ENCODE data around the gene CNGB1. TPM values are rescaled to one million over a fixed set of nuclear protein-coding genes. Genes with fewer than 3 reads are reported as not detected.

Gene CNGB1
- total RNA-seq, 1 experiment from 2014 or later: not detected

- BruUV-seq (replicated peaks): no TSS peak
- H3K9me3 ChIP-seq: no peaks in the 10 kb centered on the region
- no peaks in the 10 kb centered on the region for H3K36me3 ChIP-seq (ENCODE audit: control insufficient read depth, insufficient read depth, low read length)
- no peaks in the 10 kb centered on the region for H3K4me1 ChIP-seq
- intact Hi-C loops (cut with micrococcal nuclease; ENCODE audit: unreplicated experiment): no loop called here
- no peaks in the 10 kb centered on the region for H3K27me3 ChIP-seq (replicated peaks; ENCODE audit: control insufficient read depth, insufficient read depth, low read length)
- Mint-ChIP-seq H3K27ac (ENCODE audit: unreplicated experiment) (no peak overlapping the region), H3K9me3 (ENCODE audit: unreplicated experiment) (no peaks in the 10 kb centered on the region), H3K27me3 (ENCODE audit: insufficient read depth, unreplicated experiment) (no peaks in the 10 kb centered on the region), H3K4me3 (ENCODE audit: unreplicated experiment) (no peak overlapping the region), H3K4me1 (ENCODE audit: low read depth, unreplicated experiment) (no peaks in the 10 kb centered on the region), H3K36me3 (ENCODE audit: insufficient read depth, unreplicated experiment) (no peaks in the 10 kb centered on the region)
- CTCF ChIA-PET: no interaction called here
- DNase-seq: no peak
- POLR2A ChIA-PET: no interaction called here
- no peak overlapping the region for H3K4me3 ChIP-seq (ENCODE audit: low read depth, low read length)
- no peak for TF ChIP-seq CTCF (IDR thresholded peaks at IDR 0.05; ENCODE audit: insufficient read depth in 1 of 2, low read depth in 1 of 2, low read length in 1 of 2, severe bottlenecking in 1 of 2, unreplicated experiment in 1 of 2)
Observed at GRCh38 chr16:57884655-57885133, 86.2 kb downstream of the CNGB1 start.

- H3K36me3 Mint-ChIP-seq (ENCODE audit: insufficient read depth, unreplicated experiment): no peaks in the 10 kb centered on the region
- no peaks in the 10 kb centered on the region for H3K27me3 ChIP-seq (replicated peaks; ENCODE audit: control insufficient read depth, insufficient read depth, low read length)
- no peaks in the 10 kb centered on the region for H3K4me1 Mint-ChIP-seq (ENCODE audit: low read depth, unreplicated experiment)
- H3K9me3 Mint-ChIP-seq (ENCODE audit: unreplicated experiment): no peaks in the 10 kb centered on the region
- no peak for DNase-seq
- H3K4me3 ChIP-seq (ENCODE audit: low read depth, low read length): no peak overlapping the region
- POLR2A ChIA-PET: no interaction called here
- H3K27ac Mint-ChIP-seq (ENCODE audit: unreplicated experiment): no peak overlapping the region
- no peaks in the 10 kb centered on the region for H3K36me3 ChIP-seq (ENCODE audit: control insufficient read depth, insufficient read depth, low read length)
- CTCF ChIA-PET: interaction anchor here (0.8 to 1.9 kb wide), 3 partner anchors 11 to 135 kb away, joined by 3 to 5 read pairs (median 3); no protein-coding TSS in a partner anchor
- no TSS peak for BruUV-seq (replicated peaks)
- no peak for TF ChIP-seq CTCF (IDR thresholded peaks at IDR 0.05; ENCODE audit: insufficient read depth in 1 of 2, low read depth in 1 of 2, low read length in 1 of 2, severe bottlenecking in 1 of 2, unreplicated experiment in 1 of 2)
- H3K4me1 ChIP-seq: no peaks in the 10 kb centered on the region
- H3K4me3 Mint-ChIP-seq (ENCODE audit: unreplicated experiment): no peak overlapping the region
- intact Hi-C loops (cut with micrococcal nuclease; ENCODE audit: unreplicated experiment): no loop called here
- H3K9me3 ChIP-seq: no peaks in the 10 kb centered on the region
- no peaks in the 10 kb centered on the region for H3K27me3 Mint-ChIP-seq (ENCODE audit: insufficient read depth, unreplicated experiment)
Observed at GRCh38 chr16:57883953-57884654, 86.8 kb downstream of the CNGB1 start.

- no peaks in the 10 kb centered on the region for H3K27me3 ChIP-seq (replicated peaks; ENCODE audit: control insufficient read depth, insufficient read depth, low read length)
- Mint-ChIP-seq H3K36me3 (ENCODE audit: insufficient read depth, unreplicated experiment) (no peaks in the 10 kb centered on the region), H3K27me3 (ENCODE audit: insufficient read depth, unreplicated experiment) (no peaks in the 10 kb centered on the region), H3K9me3 (ENCODE audit: unreplicated experiment) (no peaks in the 10 kb centered on the region), H3K4me1 (ENCODE audit: low read depth, unreplicated experiment) (no peaks in the 10 kb centered on the region), H3K27ac (ENCODE audit: unreplicated experiment) (no peak overlapping the region), H3K4me3 (ENCODE audit: unreplicated experiment) (no peak overlapping the region)
- H3K36me3 ChIP-seq (ENCODE audit: control insufficient read depth, insufficient read depth, low read length): no peaks in the 10 kb centered on the region
- DNase-seq: no peak
- CTCF ChIA-PET: interaction anchor here (0.8 to 1.9 kb wide), 3 partner anchors 10 to 135 kb away, joined by 3 to 5 read pairs (median 3); no protein-coding TSS in a partner anchor
- TF ChIP-seq CTCF (IDR thresholded peaks at IDR 0.05; ENCODE audit: insufficient read depth in 1 of 2, low read depth in 1 of 2, low read length in 1 of 2, severe bottlenecking in 1 of 2, unreplicated experiment in 1 of 2): no peak
- no peaks in the 10 kb centered on the region for H3K9me3 ChIP-seq
- POLR2A ChIA-PET: no interaction called here
- intact Hi-C loops (cut with micrococcal nuclease; ENCODE audit: unreplicated experiment): no loop called here
- H3K4me1 ChIP-seq: no peaks in the 10 kb centered on the region
- BruUV-seq (replicated peaks): no TSS peak
- no peak overlapping the region for H3K4me3 ChIP-seq (ENCODE audit: low read depth, low read length)
Observed at GRCh38 chr16:57883480-57883879, 87.4 kb downstream of the CNGB1 start.

All from Caco-2 (cell line).